Measurements from ENCODE around the gene HNMT. TPM values are rescaled to one million over a fixed set of nuclear protein-coding genes. Genes with fewer than 3 reads are reported as not detected.

The HNMT gene
- total and polyA plus RNA-seq, 2 donors (not counting 1 experiment from before 2014, with no cell fraction given) = 0.24 TPM; not detected in 1

GRCh38 chr2:138063181-138063580 is 98.9 kb downstream of the HNMT start:
- Histone ChIP-seq H3K9ac (ENCODE audit: low read length) (no peak overlapping the region), H3K27me3 (replicated peaks in 1 of 4; ENCODE audit: control extremely low read depth in 1 of 4, control insufficient read depth in 3 of 4, insufficient read depth in 4 of 4, low read length in 3 of 4) (no peaks in the 10 kb centered on the region), H4K20me1 (ENCODE audit: control insufficient read depth, insufficient read depth, low read length, poor library complexity, severe bottlenecking) (no peaks in the 10 kb centered on the region), H3K79me2 (ENCODE audit: control insufficient read depth, insufficient read depth, low read length) (no peaks in the 10 kb centered on the region), H3K4me1 (ENCODE audit: control insufficient read depth in 2 of 2, insufficient read depth in 2 of 2, low read length in 2 of 2) (no peaks in the 10 kb centered on the region), H3K36me3 (replicated peaks in 1 of 2; ENCODE audit: control extremely low read depth in 1 of 2, control insufficient read depth in 1 of 2, extremely low read depth in 1 of 2, insufficient read depth in 2 of 2, low read length in 1 of 2) (no peaks in the 10 kb centered on the region), H2AFZ (ENCODE audit: insufficient read depth, low read depth, low read length, poor library complexity, severe bottlenecking) (no peak overlapping the region), H3K4me3 (ENCODE audit: control extremely low read depth in 1 of 5, extremely low read depth in 1 of 5, insufficient read depth in 1 of 5, low read depth in 2 of 5, low read length in 4 of 5) (no peak overlapping the region), H3K27ac (ENCODE audit: low read length in 2 of 2) (no peak overlapping the region), H3K4me2 (replicated peaks; ENCODE audit: low read depth, low read length, poor library complexity, severe bottlenecking) (no peak overlapping the region), H3K9me3 (ENCODE audit: control extremely low read depth in 1 of 3, control insufficient read depth in 2 of 3, insufficient read depth in 1 of 3, low read length in 2 of 3) (no peaks in the 10 kb centered on the region)
- POLR2A ChIA-PET = no interaction called here
- CTCF ChIA-PET = no interaction called here
- ATAC-seq (ENCODE audit: low read depth) (no peak), DNase-seq (no peak)
- WGBS (ENCODE audit: insufficient coverage) = no CpG with 5 or more reads among the region's 2 CpGs
- H3K27me3 Mint-ChIP-seq = no peaks in the 10 kb centered on the region
- intact Hi-C loops (cut with micrococcal nuclease) = no loop called here
- TF ChIP-seq CTCF (IDR thresholded peaks at IDR 0.05) (no peak), EZH2 (IDR thresholded peaks at IDR 0.05; ENCODE audit: borderline replicate concordance, insufficient read depth, low read depth, low read length, poor library complexity, severe bottlenecking) (no peak)
- H3K4me3 Mint-ChIP-seq = no peak overlapping the region
- no peak overlapping the region for H3K27ac Mint-ChIP-seq
- H3K9me3 Mint-ChIP-seq (ENCODE audit: insufficient read depth) = no peaks in the 10 kb centered on the region
- H3K4me1 Mint-ChIP-seq = no peaks in the 10 kb centered on the region

All from B cell (primary cell).